Tibial nerve (tissue), 4 donors: ENCODE measurements around the gene TTC23. TPM values are rescaled to one million over a fixed set of nuclear protein-coding genes. Genes with fewer than 3 reads are reported as not detected.

Experiments
- DNase-seq, 2 donors: peaks; one replicate each; pipeline ENCODE4 v3.0.0-alpha.2; 2019; ENCODE audit warnings: low spot score in 2 of 2
- H3K27ac ChIP-seq, 4 donors: fragments of 200-600 bp; sonication (generic) in 3 of 4; one replicate each; pipeline ENCODE4 v1.5.1; 2017 to 2019; ENCODE audit warnings: mild to moderate bottlenecking in 1 of 4
- H3K27me3 ChIP-seq, 2 donors: fragments of 200-600 bp; sonication (generic) in 1 of 2; one replicate each; pipeline versions ENCODE4 v1.5.1 to v1.6.0; 2017 to 2019
- H3K36me3 ChIP-seq, 3 donors: fragments of 200-600 bp; sonication (generic); one replicate each; pipeline ENCODE4 v1.5.1; 2018 to 2019
- H3K4me1 ChIP-seq, 4 donors: fragments of 200-600 bp; sonication (generic) in 3 of 4; one replicate each; pipeline ENCODE4 v1.5.1; 2017 to 2019
- H3K4me3 ChIP-seq, 4 donors: fragments of 200-600 bp; sonication (generic) in 3 of 4; one replicate each; pipeline ENCODE4 v1.5.1; 2017 to 2019; ENCODE audit warnings: mild to moderate bottlenecking in 1 of 4, moderate library complexity in 1 of 4
- H3K9me3 ChIP-seq, 4 donors: fragments of 200-600 bp; sonication (generic) in 3 of 4; one replicate each; pipeline ENCODE4 v1.5.1; 2017 to 2019
- CTCF ChIP-seq, 5 experiments: fragments of 200-600 bp in 3 of 5; fragments of 450-650 bp in 2 of 5; sonication (generic) in 3 of 5; IDR thresholded peaks; one replicate each; pipeline ENCODE4 v1.5.1; 2016 to 2019; ENCODE audit warnings: antibody characterized with exemption in 5 of 5, mild to moderate bottlenecking in 3 of 5, moderate library complexity in 2 of 5
- EP300 ChIP-seq, 2 donors: sonication (generic); formaldehyde crosslinking; IDR thresholded peaks; one replicate each; pipeline ENCODE4 v1.6.1; 2017; ENCODE audit warnings: antibody characterized with exemption in 2 of 2, mild to moderate bottlenecking in 1 of 2
- POLR2A ChIP-seq, 2 donors: fragments of 450-650 bp; IDR thresholded peaks; one replicate each; pipeline ENCODE4 v1.6.1; 2017; ENCODE audit warnings: antibody characterized with exemption in 2 of 2, mild to moderate bottlenecking in 2 of 2, moderate library complexity in 2 of 2
- WGBS, 2 donors: methylation state at CpG; one replicate each; pipeline ENCODE4 v1.1.5; 2018; 5-methylcytosine and 5-hydroxymethylcytosine counted together
- total RNA-seq, 4 donors: library from RNA; depleted of rRNA; stranded (reverse); fragments of >200 nt; gene quantifications; one replicate each; pipeline ENCODE4 v1.1.0, GENCODE V29; 2016

TTC23 gene
- total RNA-seq, 4 donors from 2014 or later = 19.3 to 59.2 (median 25.7) TPM

- H3K4me1 ChIP-seq = peaks cover 0 to 39% (median 20%) of the 10 kb centered on the region in 4 donors
Measured at GRCh38 chr15:99121691-99122410, 127.5 kb downstream of the TTC23 start.

GRCh38 chr15:99121207-99121606, 128.2 kb downstream of the TTC23 start:
- TF ChIP-seq CTCF (IDR thresholded peaks at IDR 0.05) (no peak), POLR2A (IDR thresholded peaks at IDR 0.05) (no peak), EP300 (IDR thresholded peaks at IDR 0.05) (no peak)
- Histone ChIP-seq H3K36me3 (peaks cover 0 to 26% (median 0%) of the 10 kb centered on the region in 3 donors), H3K27me3 (no peaks in the 10 kb centered on the region), H3K9me3 (no peaks in the 10 kb centered on the region), H3K27ac (no peak overlapping the region), H3K4me1 (peaks cover 0 to 37% (median 20%) of the 10 kb centered on the region in 4 donors), H3K4me3 (no peak overlapping the region)
- 78 to 82% methylated on average over 10 of the region's 10 CpGs for WGBS, 2 donors
- DNase-seq = no peak

More at GRCh38 chr15:99121691-99122410, 127.5 kb downstream of the TTC23 start:
- Histone ChIP-seq H3K36me3 (peaks cover 0 to 30% (median 0%) of the 10 kb centered on the region in 3 donors), H3K27me3 (no peaks in the 10 kb centered on the region), H3K4me3 (no peak overlapping the region), H3K27ac (peak overlapping the region in 2 of 4 donors; percentile 22 to 83), H3K9me3 (no peaks in the 10 kb centered on the region)
- no peak for DNase-seq
- no peak for TF ChIP-seq EP300 (IDR thresholded peaks at IDR 0.05)
- TF ChIP-seq POLR2A (IDR thresholded peaks at IDR 0.05) = no peak
- no peak for TF ChIP-seq CTCF (IDR thresholded peaks at IDR 0.05)
- WGBS, 2 donors = 75 to 80% methylated on average over 8 of the region's 8 CpGs

- DNase-seq = no peak
- no peak overlapping the region for H3K4me3 ChIP-seq
- no peak overlapping the region for H3K27ac ChIP-seq
- no peaks in the 10 kb centered on the region for H3K9me3 ChIP-seq
- TF ChIP-seq EP300 (IDR thresholded peaks at IDR 0.05) = no peak
- no peak for TF ChIP-seq POLR2A (IDR thresholded peaks at IDR 0.05)
- no peak for TF ChIP-seq CTCF (IDR thresholded peaks at IDR 0.05)
- H3K4me1 ChIP-seq = peaks cover 0 to 27% (median 19%) of the 10 kb centered on the region in 4 donors
- 84 to 87% methylated on average over 12 of the region's 12 CpGs for WGBS, 2 donors
- no peaks in the 10 kb centered on the region for H3K27me3 ChIP-seq
- H3K36me3 ChIP-seq = peaks cover 0 to 30% (median 0%) of the 10 kb centered on the region in 3 donors
Measured at GRCh38 chr15:99120050-99120777, 129.2 kb downstream of the TTC23 start.

- no peak overlapping the region for H3K27ac ChIP-seq
- H3K36me3 ChIP-seq = peaks cover 0 to 41% (median 0%) of the 10 kb centered on the region in 3 donors
- no peaks in the 10 kb centered on the region for H3K9me3 ChIP-seq
- no peaks in the 10 kb centered on the region for H3K27me3 ChIP-seq
- H3K4me1 ChIP-seq = peaks cover 0 to 15% (median 9%) of the 10 kb centered on the region in 4 donors
- H3K4me3 ChIP-seq = no peak overlapping the region
- no peak for DNase-seq
- TF ChIP-seq CTCF (IDR thresholded peaks at IDR 0.05) (no peak), POLR2A (IDR thresholded peaks at IDR 0.05) (no peak), EP300 (IDR thresholded peaks at IDR 0.05) (no peak)
- WGBS, 2 donors = 94 to 96% methylated on average over 21 to 22 of the region's 22 CpGs
Measured at GRCh38 chr15:99118801-99119546, 130.4 kb downstream of the TTC23 start.
